AG04450 (cell line): ENCODE results near the gene IL3. TPM values are rescaled to one million over a fixed set of nuclear protein-coding genes. Genes with fewer than 3 reads are reported as not detected.

ENCODE experiments used
- CTCF ChIA-PET: fragments of 300-600, 350-600 bp; formaldehyde crosslinking; extraction: SDS; loops from one replicate; lab custom pipeline; 2022; ENCODE audit warnings: antibody characterized with exemption, inconsistent platforms; lab: Charles Lee
- POLR2A ChIA-PET: fragments of 350-600 bp; formaldehyde crosslinking; extraction: SDS; loops from one replicate; lab custom pipeline; 2021; ENCODE audit warnings: antibody characterized with exemption, inconsistent platforms; lab: Yijun Ruan, JAX
- DNase-seq: peaks from one replicate; pipeline ENCODE4 v3.0.0-alpha.2; 2011; ENCODE audit warnings: low read depth, low spot score
- H3K27ac ChIP-seq: one replicate; pipeline ENCODE4 v1.5.1; 2012; ENCODE audit warnings: low read depth, low read length, control low read depth
- H3K27me3 ChIP-seq: one replicate; pipeline ENCODE4 v1.6.0; 2012; ENCODE audit warnings: low read length; ENCODE audit not compliant: control insufficient read depth, insufficient read depth
- H3K4me3 ChIP-seq: 2 replicates; pipeline ENCODE4 v1.5.1; 2011; ENCODE audit warnings: mild to moderate bottlenecking, low read depth, low read length, control low read depth
- H3K9me3 ChIP-seq: 2 replicates; pipeline ENCODE4 v1.5.1; 2012; ENCODE audit warnings: low read length; ENCODE audit not compliant: control insufficient read depth, insufficient read depth
- polyA plus RNA-seq: library from polyadenylated mRNA; depleted of rRNA; stranded (reverse); fragments of >200 nt; gene quantifications from 2 replicates; pipeline ENCODE4 v1.2.3, GENCODE V29; 2011
- TF ChIP-seq, protein P1 (sequence below): IDR thresholded peaks from 2 replicates; pipeline ENCODE4 v1.5.1; 2011; ENCODE audit warnings: low read depth, low read length, control low read depth, inconsistent platforms

The IL3 gene
- polyA plus RNA-seq, 1 experiment = not detected

DNA sequence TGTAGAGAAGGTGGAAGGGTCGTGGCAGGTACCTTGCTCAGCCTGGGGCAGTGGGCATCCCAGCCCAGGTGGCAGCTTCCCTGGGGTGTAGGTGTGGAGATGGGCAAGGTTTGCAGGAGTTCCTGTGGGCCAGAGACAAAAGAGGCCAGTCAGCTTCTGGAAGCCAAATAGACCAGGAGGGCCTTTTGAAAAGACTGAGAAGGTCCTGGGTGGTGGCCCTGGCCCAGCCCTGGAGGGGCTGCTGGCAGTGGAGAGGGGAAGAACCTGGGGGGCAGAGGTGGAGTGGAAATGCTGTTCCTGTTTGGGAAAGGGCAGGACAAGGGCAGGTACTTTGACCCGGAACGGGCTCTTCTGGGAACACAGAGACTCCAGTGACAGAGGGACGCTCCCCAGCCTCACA is 7.0 kb upstream of the IL3 start:
- Histone ChIP-seq H3K4me3 (no peak overlapping the region), H3K9me3 (no peaks in the 10 kb centered on the region), H3K27me3 (peaks cover 21% of the 10 kb centered on the region), H3K27ac (no peak overlapping the region)
- CTCF ChIA-PET = no interaction called here
- DNase-seq = no peak
- POLR2A ChIA-PET = no interaction called here
- TF ChIP-seq, protein P1, sequence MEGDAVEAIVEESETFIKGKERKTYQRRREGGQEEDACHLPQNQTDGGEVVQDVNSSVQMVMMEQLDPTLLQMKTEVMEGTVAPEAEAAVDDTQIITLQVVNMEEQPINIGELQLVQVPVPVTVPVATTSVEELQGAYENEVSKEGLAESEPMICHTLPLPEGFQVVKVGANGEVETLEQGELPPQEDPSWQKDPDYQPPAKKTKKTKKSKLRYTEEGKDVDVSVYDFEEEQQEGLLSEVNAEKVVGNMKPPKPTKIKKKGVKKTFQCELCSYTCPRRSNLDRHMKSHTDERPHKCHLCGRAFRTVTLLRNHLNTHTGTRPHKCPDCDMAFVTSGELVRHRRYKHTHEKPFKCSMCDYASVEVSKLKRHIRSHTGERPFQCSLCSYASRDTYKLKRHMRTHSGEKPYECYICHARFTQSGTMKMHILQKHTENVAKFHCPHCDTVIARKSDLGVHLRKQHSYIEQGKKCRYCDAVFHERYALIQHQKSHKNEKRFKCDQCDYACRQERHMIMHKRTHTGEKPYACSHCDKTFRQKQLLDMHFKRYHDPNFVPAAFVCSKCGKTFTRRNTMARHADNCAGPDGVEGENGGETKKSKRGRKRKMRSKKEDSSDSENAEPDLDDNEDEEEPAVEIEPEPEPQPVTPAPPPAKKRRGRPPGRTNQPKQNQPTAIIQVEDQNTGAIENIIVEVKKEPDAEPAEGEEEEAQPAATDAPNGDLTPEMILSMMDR = no peak

DNA sequence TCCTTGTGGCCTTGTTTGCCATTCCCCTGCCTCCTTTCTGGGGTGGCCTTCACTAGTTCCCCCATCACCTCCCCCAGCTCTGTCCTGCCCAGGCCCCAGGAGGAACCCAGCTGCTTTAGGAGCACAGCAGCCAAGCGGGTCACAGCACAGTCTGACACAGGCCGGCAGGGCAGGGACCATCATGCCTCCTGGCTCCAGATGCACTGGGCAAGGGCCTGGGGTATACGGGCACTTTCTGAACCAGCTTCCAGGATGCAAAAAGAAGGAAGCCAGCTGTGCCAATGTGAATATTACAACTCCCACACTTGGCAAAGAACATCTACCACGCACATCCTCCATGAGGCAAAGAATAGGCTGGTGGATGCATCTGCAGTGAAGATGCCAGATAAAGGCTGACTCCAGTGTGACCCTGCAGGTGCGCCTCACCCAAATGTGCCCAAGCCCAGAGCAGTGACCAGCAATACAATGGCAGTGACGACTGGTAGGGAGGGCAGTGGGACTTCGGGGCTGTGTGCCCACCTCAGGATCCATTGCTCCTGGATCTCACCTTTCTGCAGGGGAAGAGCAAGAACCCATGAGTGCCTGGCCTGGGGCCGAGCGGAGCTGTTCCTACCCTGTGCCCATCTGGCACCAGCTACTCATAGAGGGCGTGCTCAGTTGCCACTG is 6.3 kb upstream of the IL3 start:
- Histone ChIP-seq H3K4me3 (no peak overlapping the region), H3K9me3 (no peaks in the 10 kb centered on the region), H3K27me3 (peaks cover 25% of the 10 kb centered on the region), H3K27ac (no peak overlapping the region)
- POLR2A ChIA-PET = no interaction called here
- TF ChIP-seq, protein P1 = no peak
- no peak for DNase-seq
- CTCF ChIA-PET = interaction anchor here (1.4 to 1.7 kb wide), 2 partner anchors 10 to 11 kb away, joined by 4 to 5 read pairs; no protein-coding TSS in a partner anchor

DNA sequence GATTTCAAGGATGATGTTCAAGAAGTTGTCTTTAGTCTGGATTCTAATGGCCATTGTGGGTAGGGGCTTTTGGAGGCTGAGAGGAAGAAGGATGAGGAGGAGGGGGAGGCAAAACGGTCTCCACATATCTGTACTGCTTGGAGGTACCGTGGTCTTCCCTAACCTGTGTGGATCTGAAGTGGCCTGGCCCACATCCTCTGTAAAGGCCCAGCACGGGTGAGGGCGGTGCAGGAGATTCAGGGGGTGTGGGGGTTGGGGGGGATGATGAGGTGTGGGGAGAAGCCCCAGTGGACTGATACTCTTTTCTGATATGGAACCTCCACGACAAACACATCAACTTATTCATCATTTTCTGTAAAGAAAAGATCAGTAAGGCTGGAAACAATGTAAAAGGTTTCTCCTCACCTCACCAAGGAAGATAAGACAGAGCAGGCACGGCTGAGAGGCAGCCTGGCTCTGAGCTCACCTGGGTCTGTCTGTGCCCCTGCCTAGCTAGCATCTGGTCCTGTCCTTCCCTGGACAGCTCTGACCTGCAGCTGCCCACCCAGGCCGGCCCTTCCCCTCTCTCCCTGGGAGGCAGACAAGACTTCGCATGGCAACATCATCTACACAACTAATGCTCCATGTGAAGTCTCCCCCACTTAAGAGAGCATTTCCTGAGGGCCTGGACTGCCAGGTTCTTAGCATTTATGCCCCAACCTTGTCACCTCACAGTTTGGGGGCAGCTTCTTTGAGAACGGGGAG is 5.6 kb upstream of the IL3 start:
- H3K27ac ChIP-seq = no peak overlapping the region
- DNase-seq = no peak
- TF ChIP-seq, protein P1 = no peak
- H3K4me3 ChIP-seq = no peak overlapping the region
- ChIA-PET CTCF (interaction anchor here (0.6 to 1.7 kb wide), 3 partner anchors 9 to 489 kb away, joined by 4 to 7 read pairs (median 5); no protein-coding TSS in a partner anchor), POLR2A (no interaction called here)
- no peaks in the 10 kb centered on the region for H3K9me3 ChIP-seq
- peaks cover 25% of the 10 kb centered on the region for H3K27me3 ChIP-seq

DNA sequence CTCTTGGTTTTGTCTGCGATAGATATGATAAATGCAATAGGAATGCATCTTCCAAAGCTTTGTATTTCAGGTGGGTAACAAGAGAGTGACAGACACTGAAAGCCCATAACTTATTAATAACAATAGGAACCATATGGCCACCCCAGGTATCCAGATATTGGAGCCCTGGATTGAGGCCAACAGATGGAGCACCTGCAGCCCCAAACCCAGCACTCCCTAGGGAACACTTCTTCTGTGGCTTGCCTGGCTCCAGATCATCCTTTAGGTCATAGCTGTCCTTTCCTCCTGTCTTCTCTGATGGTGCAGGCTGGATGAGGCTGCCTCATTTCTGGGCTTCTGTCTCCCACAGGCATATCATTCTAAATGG is 5.0 kb upstream of the IL3 start:
- ChIA-PET POLR2A (no interaction called here), CTCF (interaction anchor here (0.6 to 1.7 kb wide), 2 partner anchors 10 to 489 kb away, joined by 5 to 7 read pairs; no protein-coding TSS in a partner anchor)
- Histone ChIP-seq H3K27ac (no peak overlapping the region), H3K9me3 (no peaks in the 10 kb centered on the region; the same call in 1 of the 2 replicates), H3K4me3 (no peak overlapping the region), H3K27me3 (peaks cover 22% of the 10 kb centered on the region)
- no peak for DNase-seq
- TF ChIP-seq, protein P1 = no peak
